ENCODE results near the gene ZBTB11.
"Not testable (repeated sequence)": the region's sequence is repeated elsewhere in the genome, so short reads cannot be mapped to it uniquely, and the experiment has no call there.

ZBTB11 gene

GRCh38 chr3:101643009-101643844, 33.7 kb downstream of the ZBTB11 start:
- DNase-seq = no peak

- DNase-seq = no peak
These were observed 34.5 kb downstream of the ZBTB11 start for GRCh38 chr3:101642441-101642840.

DNA sequence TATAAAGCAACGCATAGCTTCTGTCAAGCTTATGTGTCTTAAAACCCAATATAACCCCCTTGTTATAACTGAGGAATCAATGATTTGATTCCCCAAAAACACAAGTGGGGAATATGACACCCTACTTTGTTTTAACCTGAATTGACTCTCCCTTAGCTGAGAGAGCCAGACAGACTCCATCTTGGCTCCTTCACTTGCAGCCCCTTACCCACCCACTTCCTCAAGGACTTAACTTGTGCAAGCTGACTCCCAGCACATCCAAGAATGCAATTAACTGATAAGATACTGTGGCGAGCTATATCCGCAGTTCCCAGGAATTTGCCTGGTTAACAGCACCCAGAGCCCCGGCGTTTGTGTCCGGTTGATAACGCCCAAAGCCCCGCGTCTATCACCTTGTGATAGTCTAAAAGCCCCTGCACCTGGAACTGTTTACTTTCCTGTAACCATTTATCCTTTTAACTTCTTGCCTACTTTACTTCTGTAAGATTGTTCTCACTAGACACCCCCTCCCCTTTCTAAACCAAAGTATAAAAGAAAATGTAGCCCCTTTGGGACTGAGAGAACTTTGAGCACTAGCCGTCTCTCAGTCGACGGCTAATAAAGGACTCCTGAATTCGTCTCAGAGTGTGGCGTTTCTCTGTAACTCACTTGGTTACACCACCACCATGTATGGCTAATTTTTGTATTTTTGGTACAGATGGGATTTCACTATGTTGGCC, 35.4 kb downstream of the ZBTB11 start:
- DNase-seq = not testable (repeated sequence)

GRCh38 chr3:101640256-101640655, 36.7 kb downstream of the ZBTB11 start:
- DNase-seq = no peak

GRCh38 chr3:101639280-101639963, 37.5 kb downstream of the ZBTB11 start:
- DNase-seq = no peak

DNA sequence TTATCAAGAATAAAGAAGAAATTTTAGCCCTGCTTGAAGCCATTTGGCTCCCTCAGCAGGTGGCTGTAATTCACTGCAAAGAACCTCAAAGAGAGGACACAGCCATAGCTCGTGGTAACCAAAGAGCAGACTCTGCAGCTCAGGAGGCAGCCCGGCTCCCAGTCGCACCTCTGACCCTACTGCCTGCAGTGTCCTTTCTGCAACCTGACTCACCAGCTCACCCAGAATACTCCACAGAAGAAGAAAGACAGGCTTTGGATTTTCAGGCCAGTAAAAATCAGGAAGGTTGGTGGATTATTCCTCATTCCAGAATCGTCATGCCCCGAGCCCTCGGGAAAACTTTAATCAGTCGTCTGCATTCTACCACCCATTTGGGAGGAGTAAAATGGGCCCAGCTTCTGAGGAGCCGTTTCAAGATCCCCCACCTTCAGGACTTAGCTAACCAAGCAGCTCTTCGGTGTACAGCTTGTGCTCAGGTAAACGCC, 38.6 kb downstream of the ZBTB11 start:
- no peak for DNase-seq

GRCh38 chr3:101637451-101637850, 39.5 kb downstream of the ZBTB11 start:
- no peak for DNase-seq

GRCh38 chr3:101635954-101636798, 40.8 kb downstream of the ZBTB11 start:
- DNase-seq = peak; percentile 58 to 69

DNA sequence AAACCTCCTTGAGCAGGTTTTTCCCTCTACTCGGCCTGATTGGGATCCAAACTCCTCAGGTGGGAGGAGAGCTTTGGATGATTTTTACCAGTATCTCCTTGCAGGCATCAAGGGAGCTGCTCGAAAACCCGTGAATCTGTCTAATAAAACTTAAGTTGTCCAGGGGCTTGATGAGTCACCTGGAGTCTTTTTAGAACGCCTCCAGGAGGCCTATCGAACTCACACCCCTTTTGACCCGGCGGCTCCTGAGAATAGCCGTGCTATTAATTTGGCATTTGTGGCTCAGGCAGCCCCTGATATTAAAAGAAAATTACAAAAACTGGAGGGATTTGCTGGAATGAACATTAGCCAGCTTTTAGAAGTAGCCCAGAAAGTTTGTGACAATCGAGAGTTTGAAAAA, 41.6 kb downstream of the ZBTB11 start:
- DNase-seq = no peak

DNA sequence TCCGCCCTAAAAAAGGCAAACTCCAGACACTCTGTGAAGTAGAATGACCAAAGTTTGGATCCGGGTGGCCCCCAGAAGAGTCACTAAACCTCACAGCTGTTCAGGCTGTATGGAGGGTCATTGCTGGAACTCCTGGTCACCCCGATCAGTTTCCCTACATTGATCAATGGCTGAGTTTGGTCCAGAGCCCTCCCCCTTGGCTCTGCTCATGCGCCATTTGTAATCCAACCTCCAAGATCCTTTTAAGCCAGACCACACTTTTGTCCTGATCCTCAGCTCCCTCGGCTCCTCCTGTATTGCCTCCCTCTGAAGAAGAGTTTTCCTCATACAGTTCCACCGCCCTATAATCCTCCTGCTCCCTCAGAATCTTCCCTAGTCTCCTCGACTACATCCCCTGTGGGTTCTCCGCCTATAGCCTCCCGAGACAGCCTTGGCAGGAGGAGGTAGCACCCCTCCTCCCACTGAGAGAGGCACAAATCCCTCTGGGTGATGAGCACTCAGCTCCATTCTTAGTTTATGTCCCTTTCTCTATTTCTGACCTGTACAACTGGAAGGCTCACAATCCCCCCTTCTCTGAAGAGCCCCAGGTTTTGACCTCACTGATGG, 42.2 kb downstream of the ZBTB11 start:
- DNase-seq = no peak

DNA sequence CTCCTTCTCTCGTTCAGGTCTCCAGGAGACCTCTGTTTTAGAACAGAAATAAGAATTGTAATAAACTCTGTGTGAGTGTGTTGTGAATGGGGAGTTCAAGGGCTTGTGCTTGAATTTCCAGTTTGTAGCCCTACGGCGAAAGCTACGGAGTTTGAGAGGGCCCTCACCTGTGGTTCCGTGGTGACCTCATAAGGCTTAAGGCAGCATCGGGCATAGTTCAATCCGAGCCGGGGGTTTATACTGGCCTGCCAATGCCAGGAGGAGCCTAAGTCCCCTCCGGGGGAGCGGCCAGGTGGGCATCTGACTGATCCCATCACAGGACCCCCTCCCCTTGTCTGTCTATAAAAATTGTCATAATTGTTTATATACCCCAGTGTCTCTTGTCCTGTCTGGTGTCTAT, 43.7 kb downstream of the ZBTB11 start:
- no peak for DNase-seq

- DNase-seq = no peak
These were observed 44.3 kb downstream of the ZBTB11 start for GRCh38 chr3:101632586-101632985.

DNA sequence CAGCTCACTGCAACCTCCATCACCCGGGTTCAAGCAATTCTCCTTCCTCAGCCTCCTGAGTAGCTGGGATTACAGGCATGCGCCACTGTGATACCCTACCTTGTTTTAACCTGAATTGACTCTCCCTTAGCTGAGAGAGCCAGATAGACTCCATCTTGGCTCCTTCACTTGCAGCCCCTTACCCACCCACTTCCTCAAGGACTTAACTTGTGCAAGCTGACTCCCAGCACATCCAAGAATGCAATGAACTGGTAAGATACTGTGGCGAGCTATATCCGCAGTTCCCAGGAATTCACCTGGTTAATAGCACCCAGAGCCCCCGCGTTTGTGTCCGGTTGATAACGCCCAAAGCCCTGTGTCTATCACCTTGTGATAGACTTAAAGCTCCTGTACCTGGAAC, 45.0 kb downstream of the ZBTB11 start:
- DNase-seq = not testable (repeated sequence)

GRCh38 chr3:101631098-101631796, 45.7 kb downstream of the ZBTB11 start:
- DNase-seq = no peak

- DNase-seq = no peak
These were observed 47.7 kb downstream of the ZBTB11 start for GRCh38 chr3:101629219-101629618.

DNA sequence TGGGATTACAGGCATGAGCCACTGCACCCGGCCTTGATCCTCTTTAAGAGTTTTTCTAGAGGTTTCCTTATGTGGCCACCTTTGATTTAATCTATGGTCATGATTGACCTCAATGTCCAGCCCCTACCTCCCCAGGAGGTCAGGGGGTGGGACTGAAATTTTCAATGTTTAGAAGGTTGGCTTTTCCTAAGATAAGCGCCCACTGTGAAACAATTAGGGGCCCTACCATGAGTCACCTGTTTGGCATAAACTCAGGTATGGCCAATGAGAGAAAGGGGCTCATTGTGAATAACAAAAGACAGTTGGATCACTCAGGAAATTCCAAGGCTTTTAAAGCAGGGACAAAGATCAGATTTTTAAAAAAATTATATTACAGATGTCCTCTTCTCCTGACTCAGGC, 51.1 kb downstream of the ZBTB11 start:
- DNase-seq = no peak

DNA sequence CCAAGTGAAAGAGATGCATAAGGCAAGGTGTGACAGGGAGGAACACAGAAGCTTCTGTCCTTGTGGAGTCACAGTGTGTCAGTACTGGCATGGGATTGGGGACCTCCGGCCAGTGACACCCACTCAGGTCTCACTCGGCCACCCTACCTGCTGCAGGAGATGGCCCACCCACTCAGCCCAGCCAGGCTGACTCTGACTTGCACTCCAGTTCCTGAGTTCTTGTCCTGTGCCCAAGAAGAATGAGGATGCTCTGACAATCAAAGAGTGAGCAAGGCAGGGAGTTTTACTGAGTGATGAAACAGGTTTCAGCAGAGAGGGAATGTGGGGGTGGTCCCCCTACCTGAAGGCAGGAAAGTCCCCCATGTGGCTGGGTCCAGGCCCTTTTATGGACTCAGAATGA, 52.1 kb downstream of the ZBTB11 start:
- no peak for DNase-seq

GRCh38 chr3:101623656-101624055, 53.3 kb downstream of the ZBTB11 start:
- DNase-seq = no peak

- DNase-seq = no peak
These were observed 57.2 kb downstream of the ZBTB11 start for GRCh38 chr3:101619734-101620133.

DNA sequence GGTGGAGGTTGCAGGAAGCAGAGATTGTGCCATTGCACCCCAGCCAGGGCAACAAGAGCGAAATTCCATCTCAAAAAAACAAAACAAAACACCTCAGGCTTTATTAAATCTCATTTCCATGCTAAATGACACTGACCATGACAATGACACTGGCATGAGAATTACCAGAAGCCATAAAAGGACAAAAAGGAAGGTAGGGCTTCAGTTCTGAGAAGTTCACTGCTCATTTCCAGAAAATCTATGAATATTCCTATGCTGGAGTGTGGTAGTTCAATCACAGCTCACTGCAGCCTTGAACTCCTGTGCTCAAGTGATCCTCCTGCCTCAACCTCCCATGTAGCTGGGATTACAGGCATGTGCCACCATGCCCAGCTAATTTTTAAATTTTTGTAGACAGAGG, 58.2 kb downstream of the ZBTB11 start:
- no peak for DNase-seq

DNA sequence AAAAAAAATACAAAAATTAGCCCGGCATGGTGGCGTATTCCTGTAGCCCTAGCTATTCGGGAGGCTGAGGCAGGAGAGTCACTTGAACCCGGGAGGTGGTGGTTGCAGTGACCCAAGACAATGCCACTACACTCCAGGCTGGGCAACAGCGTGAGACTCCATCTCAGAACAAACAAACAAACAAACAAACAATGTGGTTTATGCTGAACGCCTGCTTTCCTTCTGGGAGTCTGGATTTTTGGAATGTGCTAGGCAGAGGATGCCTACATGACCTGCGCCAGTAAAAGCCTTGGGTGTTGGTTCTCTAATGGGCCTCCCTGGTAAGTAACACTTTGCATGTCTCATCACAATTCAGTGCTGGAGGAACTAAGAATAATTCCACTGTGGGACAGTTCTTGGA, 59.5 kb downstream of the ZBTB11 start:
- DNase-seq = no peak

DNA sequence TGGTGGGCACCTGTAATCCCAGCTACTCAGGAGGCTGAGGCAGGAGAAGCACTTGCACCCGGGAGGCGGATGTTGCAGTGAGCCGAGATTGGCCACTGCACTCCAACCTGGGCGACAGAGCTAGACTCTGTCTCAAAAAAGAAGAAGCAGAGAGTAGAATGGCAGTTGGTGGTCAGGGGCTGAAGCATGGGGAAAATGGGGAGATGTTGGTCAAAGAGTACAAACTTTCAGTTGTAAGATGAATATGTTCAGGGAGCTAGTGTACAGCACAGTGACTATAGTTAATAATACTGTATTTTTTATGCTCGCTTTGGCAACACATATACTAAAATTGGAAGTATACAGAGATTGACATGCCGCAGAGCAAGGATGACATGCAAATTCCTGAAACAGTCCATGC, 61.4 kb downstream of the ZBTB11 start:
- no peak for DNase-seq

All from CD4-positive, alpha-beta T cell treated with Interleukin-1 beta for 1 hour (primary cell).